BJ (cell line): ENCODE data around the gene WDFY3. TPM values are rescaled to one million over a fixed set of nuclear protein-coding genes. Genes with fewer than 3 reads are reported as not detected.

Source experiments
- CTCF ChIA-PET: fragments of 350-600 bp; formaldehyde crosslinking; extraction: SDS; loops from one replicate; lab custom pipeline; 2021; ENCODE audit warnings: antibody characterized with exemption, inconsistent platforms; lab: Yijun Ruan, JAX
- POLR2A ChIA-PET: fragments of 300-600 bp; sonication (Branson Sonifier 250); formaldehyde crosslinking; extraction: SDS; loops from one replicate; lab custom pipeline; 2021; ENCODE audit warnings: antibody characterized with exemption; lab: Charles Lee
- DNase-seq: peaks from one replicate; pipeline ENCODE4 v3.0.0-alpha.2; 2011; ENCODE audit warnings: low read depth
- H3K27me3 ChIP-seq: 2 replicates; pipeline ENCODE4 v1.6.0; 2011; ENCODE audit warnings: low read length; ENCODE audit not compliant: control insufficient read depth, insufficient read depth
- H3K36me3 ChIP-seq: 2 replicates; pipeline ENCODE4 v1.5.1; 2011; ENCODE audit warnings: low read length; ENCODE audit not compliant: control insufficient read depth, insufficient read depth
- H3K4me3 ChIP-seq: 2 replicates; pipeline ENCODE4 v1.5.1; 2011; ENCODE audit warnings: low read depth, mild to moderate bottlenecking, control low read depth, low read length
- polyA plus RNA-seq: library from polyadenylated mRNA; depleted of rRNA; stranded (reverse); fragments of >200 nt; gene quantifications from 2 replicates; pipeline ENCODE4 v1.2.3, GENCODE V29; 2011
- TF ChIP-seq, protein P1 (sequence below): IDR thresholded peaks from 2 replicates; pipeline ENCODE4 v1.5.1; 2011; ENCODE audit warnings: low read depth, mild to moderate bottlenecking, control low read depth, inconsistent platforms, low read length, moderate library complexity; ENCODE audit not compliant: insufficient read depth

The WDFY3 gene
- polyA plus RNA-seq, 1 experiment: 28.8 TPM

DNA sequence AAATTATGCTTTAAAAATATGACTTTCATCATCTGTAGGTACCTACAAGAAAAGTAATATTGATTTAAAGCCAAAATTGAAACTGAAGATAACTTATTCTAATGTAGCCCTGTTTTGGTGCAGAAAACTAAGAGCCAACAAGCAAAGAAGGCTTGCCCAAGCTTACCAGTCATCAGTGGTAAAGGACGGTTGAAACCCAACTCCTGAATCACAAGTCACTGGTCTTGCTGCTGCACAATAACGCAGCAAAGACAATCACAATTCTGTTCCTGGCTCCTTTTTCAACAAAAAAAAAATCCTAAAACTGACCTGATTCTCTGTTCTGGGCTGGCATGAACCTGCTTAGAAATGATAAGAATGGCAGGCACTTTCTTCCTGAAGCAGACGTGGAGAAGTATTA lies 34.5 kb downstream of the WDFY3 start:
- ChIA-PET CTCF (no interaction called here), POLR2A (no interaction called here)
- Histone ChIP-seq H3K36me3 (peaks cover 8% of the 10 kb centered on the region), H3K27me3 (no peaks in the 10 kb centered on the region), H3K4me3 (no peak overlapping the region)
- TF ChIP-seq, protein P1, sequence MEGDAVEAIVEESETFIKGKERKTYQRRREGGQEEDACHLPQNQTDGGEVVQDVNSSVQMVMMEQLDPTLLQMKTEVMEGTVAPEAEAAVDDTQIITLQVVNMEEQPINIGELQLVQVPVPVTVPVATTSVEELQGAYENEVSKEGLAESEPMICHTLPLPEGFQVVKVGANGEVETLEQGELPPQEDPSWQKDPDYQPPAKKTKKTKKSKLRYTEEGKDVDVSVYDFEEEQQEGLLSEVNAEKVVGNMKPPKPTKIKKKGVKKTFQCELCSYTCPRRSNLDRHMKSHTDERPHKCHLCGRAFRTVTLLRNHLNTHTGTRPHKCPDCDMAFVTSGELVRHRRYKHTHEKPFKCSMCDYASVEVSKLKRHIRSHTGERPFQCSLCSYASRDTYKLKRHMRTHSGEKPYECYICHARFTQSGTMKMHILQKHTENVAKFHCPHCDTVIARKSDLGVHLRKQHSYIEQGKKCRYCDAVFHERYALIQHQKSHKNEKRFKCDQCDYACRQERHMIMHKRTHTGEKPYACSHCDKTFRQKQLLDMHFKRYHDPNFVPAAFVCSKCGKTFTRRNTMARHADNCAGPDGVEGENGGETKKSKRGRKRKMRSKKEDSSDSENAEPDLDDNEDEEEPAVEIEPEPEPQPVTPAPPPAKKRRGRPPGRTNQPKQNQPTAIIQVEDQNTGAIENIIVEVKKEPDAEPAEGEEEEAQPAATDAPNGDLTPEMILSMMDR: no peak
- DNase-seq: no peak

DNA sequence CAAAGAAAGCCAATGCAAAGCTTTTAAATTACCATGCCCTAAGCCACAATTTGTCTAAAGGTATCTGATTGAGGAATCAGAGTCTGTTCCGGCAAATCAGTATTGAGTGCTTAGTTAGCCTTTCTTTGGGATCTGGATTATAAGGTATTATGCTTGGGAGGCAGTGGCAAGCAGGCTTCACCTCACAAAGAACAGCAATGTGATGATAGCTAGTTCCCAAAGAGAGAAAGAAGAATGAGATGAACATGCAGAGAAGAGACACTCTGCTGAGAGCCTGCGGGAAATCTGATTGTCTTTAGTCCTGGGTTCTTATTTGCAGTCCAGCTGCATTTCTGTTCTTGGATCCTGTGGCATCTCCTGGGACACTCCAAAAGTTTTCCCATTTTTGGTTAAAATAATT lies 35.2 kb downstream of the WDFY3 start:
- peaks cover 8% of the 10 kb centered on the region for H3K36me3 ChIP-seq
- TF ChIP-seq, protein P1: no peak
- H3K4me3 ChIP-seq: no peak overlapping the region
- CTCF ChIA-PET: no interaction called here
- POLR2A ChIA-PET: no interaction called here
- no peak for DNase-seq
- no peaks in the 10 kb centered on the region for H3K27me3 ChIP-seq

DNA sequence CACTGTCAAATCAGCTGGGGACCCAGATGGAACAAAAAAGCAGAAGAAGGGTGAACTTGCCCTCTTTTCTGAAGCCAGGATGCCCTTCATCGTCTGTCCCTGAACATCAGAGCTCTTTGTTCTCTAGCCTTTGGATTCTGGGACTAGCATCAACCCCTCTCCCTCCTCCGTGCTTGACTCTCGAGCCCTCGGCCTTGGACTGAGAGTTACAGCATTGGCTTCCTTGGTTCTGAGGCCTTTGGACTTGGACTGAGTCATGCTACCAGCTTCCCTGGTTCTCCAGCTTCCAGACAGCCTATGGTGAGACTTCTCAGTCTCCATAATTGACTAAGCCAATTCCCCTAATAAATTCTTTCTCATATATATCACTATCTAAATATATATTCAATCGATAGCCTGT lies 38.4 kb downstream of the WDFY3 start:
- peaks cover 8% of the 10 kb centered on the region for H3K36me3 ChIP-seq
- DNase-seq: no peak
- ChIA-PET CTCF (interaction anchor here (0.6 kb wide), 1 partner anchor 70 kb away, joined by 3 read pairs; no protein-coding TSS in a partner anchor), POLR2A (no interaction called here)
- TF ChIP-seq, protein P1: no peak
- no peak overlapping the region for H3K4me3 ChIP-seq
- no peaks in the 10 kb centered on the region for H3K27me3 ChIP-seq

DNA sequence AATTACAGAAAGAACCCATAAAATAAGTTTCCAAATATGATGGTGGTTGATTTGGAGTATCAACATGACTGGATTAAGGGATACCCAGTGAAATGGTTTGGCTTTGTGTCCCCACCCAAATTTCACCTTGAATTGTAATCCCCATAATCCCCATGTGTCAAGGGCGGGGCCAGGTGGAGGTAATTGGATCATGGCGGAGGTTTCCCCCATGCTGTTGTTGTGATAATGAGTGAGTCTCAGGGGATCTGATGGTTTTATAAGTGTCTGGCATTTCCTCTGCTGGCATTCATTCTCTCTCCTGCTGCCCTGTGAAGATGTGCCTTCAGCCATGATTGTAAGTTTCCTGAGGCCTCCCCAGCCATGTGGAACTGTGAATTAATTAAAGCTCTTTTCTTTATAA lies 39.1 kb downstream of the WDFY3 start:
- Histone ChIP-seq H3K4me3 (no peak overlapping the region), H3K27me3 (no peaks in the 10 kb centered on the region), H3K36me3 (peaks cover 8% of the 10 kb centered on the region)
- no peak for DNase-seq
- CTCF ChIA-PET: no interaction called here
- TF ChIP-seq, protein P1: no peak
- POLR2A ChIA-PET: no interaction called here

DNA sequence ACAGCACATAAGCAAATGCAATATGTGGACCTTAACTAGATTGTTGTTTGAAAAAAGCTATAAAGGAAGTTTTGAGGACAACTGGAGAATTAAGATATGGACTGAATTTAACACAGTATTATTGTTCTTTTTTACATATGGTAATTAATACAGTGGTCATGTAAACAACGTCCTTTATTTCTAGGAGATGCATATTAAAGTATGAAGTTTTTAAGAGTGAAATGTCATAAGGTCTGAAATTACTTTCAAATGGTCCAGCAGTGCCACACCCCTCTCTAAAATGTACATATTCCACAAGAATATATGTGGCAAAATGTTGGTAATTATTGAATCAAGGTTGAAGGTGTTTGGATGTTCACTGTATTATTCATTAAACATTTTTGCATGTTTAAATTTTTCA lies 40.9 kb downstream of the WDFY3 start:
- H3K27me3 ChIP-seq: no peaks in the 10 kb centered on the region
- CTCF ChIA-PET: no interaction called here
- DNase-seq: no peak
- TF ChIP-seq, protein P1: no peak
- POLR2A ChIA-PET: no interaction called here
- H3K36me3 ChIP-seq: peaks cover 6% of the 10 kb centered on the region
- H3K4me3 ChIP-seq: no peak overlapping the region
